ENCODE data around the gene MARCKSL1. TPM values are rescaled to one million over a fixed set of nuclear protein-coding genes. Genes with fewer than 3 reads are reported as not detected.

MARCKSL1 gene
- total RNA-seq, 2 experiments from 2014 or later = 120 to 288 TPM

DNA sequence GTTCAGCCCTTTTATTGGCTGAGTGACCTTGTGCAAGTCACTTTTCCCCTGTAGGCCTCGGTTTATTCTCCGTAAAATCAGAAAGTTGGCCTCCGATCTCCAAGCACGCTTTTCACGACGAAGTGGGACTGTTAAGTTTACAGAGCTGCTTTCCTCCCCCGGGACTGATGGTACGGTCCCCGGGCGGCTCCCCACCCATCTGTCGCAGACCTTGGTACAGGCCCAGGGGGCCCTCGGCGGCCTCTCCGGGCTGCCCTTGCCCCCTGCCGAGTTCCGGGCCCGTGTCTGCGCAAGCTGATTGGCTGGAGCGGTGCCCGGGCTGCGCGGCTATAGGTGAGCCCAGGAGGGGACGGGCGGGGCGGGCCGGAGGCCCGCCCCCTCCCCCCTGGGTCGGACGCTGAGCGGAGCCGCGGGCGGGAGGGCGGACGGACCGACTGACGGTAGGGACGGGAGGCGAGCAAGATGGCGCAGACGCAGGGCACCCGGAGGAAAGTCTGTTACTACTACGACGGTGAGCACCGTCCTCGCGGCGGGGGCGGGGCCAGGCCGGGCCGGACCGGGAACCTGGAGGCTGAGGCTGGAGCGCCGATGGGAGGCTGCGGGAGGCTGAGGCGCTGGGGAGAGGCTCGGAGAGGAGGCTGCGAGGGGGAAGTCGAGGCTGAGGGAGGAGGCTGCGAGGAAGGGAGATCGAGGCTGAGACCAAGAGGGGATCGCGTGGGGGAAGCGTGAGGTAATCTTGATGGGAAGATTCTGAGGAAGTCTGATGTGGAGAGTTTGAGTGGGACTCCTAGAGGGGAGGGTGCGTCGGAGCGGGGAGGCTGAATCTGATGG is 44.1 kb downstream of the MARCKSL1 start, which contains the start of gene HDAC1:
Gene HDAC1, plus strand, starts transcription at position 376 of the 831 bp plus-strand sequence. Its CDS starts 87 bp downstream, at position 463.
- intact Hi-C loops (cut with micrococcal nuclease; ENCODE audit: unreplicated experiment) = loop anchor here (1.0 to 5.0 kb wide), 4 partner anchors 24 to 220 kb away; partner anchors contain the start of gene TMEM39B
- Histone ChIP-seq H3K79me2 (ENCODE audit: insufficient read depth, low read depth, low read length) (peaks cover 53% of the 10 kb centered on the region), H3K27ac (ENCODE audit: low read depth, low read length, poor library complexity, severe bottlenecking) (peak within 1 kb of the TSS; percentile 78), H3K4me3 (ENCODE audit: low read depth, low read length, poor library complexity, severe bottlenecking) (peak within 1 kb of the TSS; percentile 91), H4K20me1 (ENCODE audit: insufficient read depth, low read length) (peaks cover 14% of the 10 kb centered on the region), H3K36me3 (ENCODE audit: insufficient read depth, low read length) (peaks cover 46% of the 10 kb centered on the region), H2AFZ (ENCODE audit: low read length) (peak within 1 kb of the TSS; percentile 82), H3K9me3 (ENCODE audit: low read length) (no peaks in the 10 kb centered on the region), H3K9me2 (ENCODE audit: insufficient read depth, low read length) (no peaks in the 10 kb centered on the region), H3K4me1 (ENCODE audit: insufficient read depth, low read length, poor library complexity, severe bottlenecking) (peaks cover 58% of the 10 kb centered on the region), H3K4me2 (ENCODE audit: low read length) (peak within 1 kb of the TSS; percentile 79)
- TF ChIP-seq, protein P1, sequence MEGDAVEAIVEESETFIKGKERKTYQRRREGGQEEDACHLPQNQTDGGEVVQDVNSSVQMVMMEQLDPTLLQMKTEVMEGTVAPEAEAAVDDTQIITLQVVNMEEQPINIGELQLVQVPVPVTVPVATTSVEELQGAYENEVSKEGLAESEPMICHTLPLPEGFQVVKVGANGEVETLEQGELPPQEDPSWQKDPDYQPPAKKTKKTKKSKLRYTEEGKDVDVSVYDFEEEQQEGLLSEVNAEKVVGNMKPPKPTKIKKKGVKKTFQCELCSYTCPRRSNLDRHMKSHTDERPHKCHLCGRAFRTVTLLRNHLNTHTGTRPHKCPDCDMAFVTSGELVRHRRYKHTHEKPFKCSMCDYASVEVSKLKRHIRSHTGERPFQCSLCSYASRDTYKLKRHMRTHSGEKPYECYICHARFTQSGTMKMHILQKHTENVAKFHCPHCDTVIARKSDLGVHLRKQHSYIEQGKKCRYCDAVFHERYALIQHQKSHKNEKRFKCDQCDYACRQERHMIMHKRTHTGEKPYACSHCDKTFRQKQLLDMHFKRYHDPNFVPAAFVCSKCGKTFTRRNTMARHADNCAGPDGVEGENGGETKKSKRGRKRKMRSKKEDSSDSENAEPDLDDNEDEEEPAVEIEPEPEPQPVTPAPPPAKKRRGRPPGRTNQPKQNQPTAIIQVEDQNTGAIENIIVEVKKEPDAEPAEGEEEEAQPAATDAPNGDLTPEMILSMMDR (conservative IDR thresholded peaks at IDR 0.05; ENCODE audit: low read length) = no peak
- no peak for TF ChIP-seq EZH2phosphoT487 (IDR thresholded peaks at IDR 0.05; ENCODE audit: borderline replicate concordance, low read depth, low read length)
- no TSS peak for BruUV-seq (replicated peaks)
- CTCF ChIA-PET (ENCODE audit: unreplicated experiment) = interaction anchor here (0.5 kb wide), 1 partner anchor 75 kb away, joined by 3 read pairs; no protein-coding TSS in a partner anchor
- peak; percentile 99 for DNase-seq (ENCODE audit: low spot score)
- POLR2A ChIA-PET = interaction anchor here (0.6 to 6.6 kb wide), 14 partner anchors 8 to 1238 kb away, joined by 3 to 70 read pairs (median 4); partner anchors contain the start of genes FAM167B and LCK

DNA sequence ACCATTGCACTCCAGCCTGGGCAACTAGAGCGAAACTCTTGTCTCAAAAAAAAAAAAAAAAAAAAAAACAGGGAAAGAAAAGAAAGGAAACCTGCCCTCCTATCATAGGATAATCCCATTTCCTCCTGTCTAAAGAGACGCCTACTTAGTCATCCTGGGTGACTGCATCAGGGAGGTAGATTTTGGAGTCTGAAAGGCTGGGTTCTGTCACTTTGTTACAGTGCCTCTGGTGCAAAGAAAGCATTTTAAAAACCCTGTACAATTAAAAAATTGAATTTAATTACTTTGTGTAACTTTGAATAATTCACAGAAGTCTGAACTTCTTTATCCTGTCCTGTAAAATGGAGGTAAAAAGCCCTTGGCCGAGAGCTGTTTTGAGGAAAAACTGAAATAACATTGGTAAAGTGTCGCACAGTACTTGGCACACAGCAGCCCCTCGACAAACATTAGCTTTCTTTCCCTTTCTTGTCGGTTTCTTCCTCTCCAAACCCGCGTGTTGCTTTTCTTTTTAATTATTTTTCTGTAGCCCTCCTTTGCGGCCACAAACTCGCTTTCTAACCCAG is 44.8 kb downstream of the MARCKSL1 start:
- Histone ChIP-seq H2AFZ (ENCODE audit: low read length) (peak overlapping the region; percentile 82), H3K4me2 (ENCODE audit: low read length) (peak overlapping the region; percentile 79), H3K9me2 (ENCODE audit: insufficient read depth, low read length) (no peaks in the 10 kb centered on the region), H3K79me2 (ENCODE audit: insufficient read depth, low read depth, low read length) (peaks cover 46% of the 10 kb centered on the region), H3K36me3 (ENCODE audit: insufficient read depth, low read length) (peaks cover 45% of the 10 kb centered on the region), H3K27ac (ENCODE audit: low read depth, low read length, poor library complexity, severe bottlenecking) (peak overlapping the region; percentile 78), H3K9me3 (ENCODE audit: low read length) (no peaks in the 10 kb centered on the region), H3K4me1 (ENCODE audit: insufficient read depth, low read length, poor library complexity, severe bottlenecking) (peaks cover 51% of the 10 kb centered on the region), H4K20me1 (ENCODE audit: insufficient read depth, low read length) (peaks cover 14% of the 10 kb centered on the region), H3K4me3 (ENCODE audit: low read depth, low read length, poor library complexity, severe bottlenecking) (peak overlapping the region; percentile 91)
- BruUV-seq (replicated peaks) = TSS peak; percentile 100
- CTCF ChIA-PET (ENCODE audit: unreplicated experiment) = interaction anchor here (0.5 to 1.5 kb wide), 3 partner anchors 41 to 75 kb away, joined by 3 to 9 read pairs (median 6); partner anchors contain the start of gene LCK
- intact Hi-C loops (cut with micrococcal nuclease; ENCODE audit: unreplicated experiment) = loop anchor here (5.0 kb wide), 1 partner anchor 219 kb away; the partner anchor contains the start of gene TMEM39B
- POLR2A ChIA-PET = interaction anchor here (0.6 to 6.6 kb wide), 16 partner anchors 8 to 76 kb away, joined by 3 to 70 read pairs (median 5); partner anchors contain the start of genes FAM167B and LCK
- no peak for DNase-seq (ENCODE audit: low spot score)
- TF ChIP-seq EZH2phosphoT487 (IDR thresholded peaks at IDR 0.05; ENCODE audit: borderline replicate concordance, low read depth, low read length) = no peak
- TF ChIP-seq, protein P1 (conservative IDR thresholded peaks at IDR 0.05; ENCODE audit: low read length) = no peak
